H9 (cell line): ENCODE measurements around the gene CHCHD6. TPM values are rescaled to one million over a fixed set of nuclear protein-coding genes. Genes with fewer than 3 reads are reported as not detected.

Source experiments
- DNase-seq: peaks from one replicate; pipeline ENCODE4 v3.0.0-alpha.2; 2017
- H2AFZ ChIP-seq: one replicate; pipeline ENCODE4 v1.6.1; 2013; ENCODE audit warnings: mild to moderate bottlenecking, low read length, control low read depth, moderate library complexity
- H2AK5ac ChIP-seq: 2 replicates; pipeline ENCODE4 v1.6.1; 2013; ENCODE audit warnings: low read length, control low read depth, mixed read lengths; ENCODE audit not compliant: insufficient read length
- H2BK120ac ChIP-seq: one replicate; pipeline ENCODE4 v1.6.1; 2013; ENCODE audit warnings: low read depth, mild to moderate bottlenecking, low read length, control low read depth, inconsistent platforms; ENCODE audit not compliant: poor library complexity, severe bottlenecking
- H2BK12ac ChIP-seq: 2 replicates; pipeline ENCODE4 v1.6.1; 2013; ENCODE audit warnings: low read length, control low read depth, mixed read lengths, low read depth; ENCODE audit not compliant: insufficient read length
- H2BK15ac ChIP-seq: 2 replicates; pipeline ENCODE4 v1.6.1; 2013; ENCODE audit warnings: low read depth, low read length, control low read depth
- H2BK20ac ChIP-seq: one replicate; pipeline ENCODE4 v1.6.1; 2013; ENCODE audit warnings: low read depth, mild to moderate bottlenecking, low read length, control low read depth, inconsistent platforms; ENCODE audit not compliant: poor library complexity, severe bottlenecking
- H2BK5ac ChIP-seq: 2 replicates; pipeline ENCODE4 v1.6.1; 2013; ENCODE audit warnings: low read length, control low read depth, mixed read lengths; ENCODE audit not compliant: insufficient read length
- H3K14ac ChIP-seq: 2 replicates; pipeline ENCODE4 v1.6.1; 2013; ENCODE audit warnings: low read length, control low read depth; ENCODE audit not compliant: insufficient read depth
- H3K18ac ChIP-seq: 2 replicates; pipeline ENCODE4 v1.6.1; 2013; ENCODE audit warnings: low read depth, mild to moderate bottlenecking, mixed read lengths, low read length, control low read depth; ENCODE audit not compliant: insufficient read length
- H3K23ac ChIP-seq: 2 replicates; pipeline ENCODE4 v1.6.1; 2013; ENCODE audit warnings: low read length, control low read depth, mixed read lengths, low read depth; ENCODE audit not compliant: insufficient read length
- H3K23me2 ChIP-seq: 2 replicates; pipeline ENCODE4 v1.6.1; 2013; ENCODE audit warnings: low read depth, mild to moderate bottlenecking, mixed read lengths, low read length, control low read depth; ENCODE audit not compliant: insufficient read length, poor library complexity, severe bottlenecking
- H3K27ac ChIP-seq: 2 replicates; pipeline ENCODE4 v1.5.1; 2013; ENCODE audit warnings: low read length, control low read depth, mixed read lengths, low read depth; ENCODE audit not compliant: insufficient read length
- H3K27me3 ChIP-seq: 2 replicates; pipeline ENCODE4 v1.6.1; 2013; ENCODE audit warnings: low read length, control low read depth, inconsistent platforms; ENCODE audit not compliant: insufficient read depth
- H3K4ac ChIP-seq: 2 replicates; pipeline ENCODE4 v1.6.1; 2013; ENCODE audit warnings: low read depth, mild to moderate bottlenecking, control low read depth, inconsistent platforms, low read length, moderate library complexity
- H3K4me1 ChIP-seq: 2 replicates; pipeline ENCODE4 v1.6.1; 2013; ENCODE audit warnings: low read length, control low read depth, inconsistent platforms; ENCODE audit not compliant: insufficient read depth
- H3K4me2 ChIP-seq: 2 replicates; pipeline ENCODE4 v1.6.1; 2013; ENCODE audit warnings: low read length, control low read depth, mixed read lengths; ENCODE audit not compliant: insufficient read length, insufficient read depth
- H3K56ac ChIP-seq: 2 replicates; pipeline ENCODE4 v1.6.1; 2013; ENCODE audit warnings: low read depth, mild to moderate bottlenecking, mixed read lengths, low read length, control low read depth; ENCODE audit not compliant: insufficient read length
- H3K79me1 ChIP-seq: 2 replicates; pipeline ENCODE4 v1.6.1; 2013; ENCODE audit warnings: low read depth, mild to moderate bottlenecking, moderate library complexity, low read length, control low read depth, inconsistent platforms; ENCODE audit not compliant: insufficient read depth, poor library complexity, severe bottlenecking
- H3K79me2 ChIP-seq: 2 replicates; pipeline ENCODE4 v1.6.1; 2013; ENCODE audit warnings: low read length, control low read depth, inconsistent platforms; ENCODE audit not compliant: insufficient read depth
- H3K9ac ChIP-seq: 2 replicates; pipeline ENCODE4 v1.6.1; 2013; ENCODE audit warnings: low read length, control low read depth, mixed read lengths; ENCODE audit not compliant: insufficient read length; ENCODE audit errors: extremely low read depth
- H3K9me3 ChIP-seq: one replicate; pipeline ENCODE4 v1.6.1; 2013; ENCODE audit warnings: low read depth, low read length, inconsistent platforms; ENCODE audit not compliant: control insufficient read depth
- H3T11ph ChIP-seq: one replicate; pipeline ENCODE4 v1.6.1; 2013; ENCODE audit warnings: mild to moderate bottlenecking, low read length, control low read depth, inconsistent platforms
- H4K20me1 ChIP-seq: one replicate; pipeline ENCODE4 v1.6.1; 2013; ENCODE audit not compliant: control insufficient read depth, insufficient read length, insufficient read depth
- H4K5ac ChIP-seq: 2 replicates; pipeline ENCODE4 v1.6.1; 2013; ENCODE audit warnings: low read depth, mild to moderate bottlenecking, mixed read lengths, low read length, control low read depth; ENCODE audit not compliant: insufficient read length
- H4K8ac ChIP-seq: replicated peaks from 2 replicates; pipeline ENCODE4 v1.6.1; 2013; ENCODE audit warnings: low read length, control low read depth, mixed read lengths, low read depth; ENCODE audit not compliant: insufficient read length
- H4K91ac ChIP-seq: 2 replicates; pipeline ENCODE4 v1.6.1; 2013; ENCODE audit warnings: low read depth, mild to moderate bottlenecking, moderate library complexity, mixed read lengths, low read length, control low read depth; ENCODE audit not compliant: insufficient read length
- H3K27ac Mint-ChIP-seq, 3 experiments: 2 replicates in 2 of 3; 3 replicates in 1 of 3; pipeline ENCODE4 v1.8.0; 2020 to 2021; ENCODE audit warnings: mixed read lengths in 3 of 3, mild to moderate bottlenecking in 1 of 3, moderate library complexity in 1 of 3
- H3K27me3 Mint-ChIP-seq: 2 replicates; pipeline ENCODE4 v1.8.0; 2021; ENCODE audit warnings: low read depth, mild to moderate bottlenecking, moderate library complexity, mixed read lengths
- H3K36me3 Mint-ChIP-seq, 3 experiments: 2 replicates in 2 of 3; 3 replicates in 1 of 3; pipeline ENCODE4 v1.8.0; 2020 to 2021; ENCODE audit warnings: low read depth in 3 of 3, mixed read lengths in 3 of 3; ENCODE audit not compliant: insufficient read depth in 1 of 3
- H3K4me1 Mint-ChIP-seq, 2 experiments: 2 replicates each; pipeline ENCODE4 v1.8.0; 2020; ENCODE audit warnings: mixed read lengths in 2 of 2
- H3K4me3 Mint-ChIP-seq, 2 experiments: 2 replicates in 1 of 2; 3 replicates in 1 of 2; pipeline ENCODE4 v1.8.0; 2020 to 2021; ENCODE audit warnings: mild to moderate bottlenecking in 2 of 2, mixed read lengths in 2 of 2, moderate library complexity in 1 of 2
- H3K9me3 Mint-ChIP-seq, 2 experiments: 2 replicates in 1 of 2; 3 replicates in 1 of 2; pipeline ENCODE4 v1.8.0; 2020; ENCODE audit warnings: mild to moderate bottlenecking in 2 of 2, mixed read lengths in 2 of 2, moderate library complexity in 1 of 2
- WGBS: extraction: QIAGEN DNeasy Blood & Tissue Kit; methylation state at CpG from one replicate; pipeline ENCODE4 v1.1.7; 2013; ENCODE audit warnings: missing lambda C conversion rate, low lambda C conversion rate, mixed read lengths; ENCODE audit not compliant: insufficient read length; ENCODE audit errors: extremely low coverage; 5-methylcytosine and 5-hydroxymethylcytosine counted together
- total RNA-seq: library from RNA; stranded (reverse); gene quantifications from 2 replicates; pipeline ENCODE4 v1.2.1, GENCODE V29; 2021
- TF ChIP-seq, protein P1 (sequence below): fragments of 200-600 bp; sonication (generic); conservative IDR thresholded peaks from 3 replicates; pipeline ENCODE4 v1.8.0; 2021; ENCODE audit warnings: antibody characterized with exemption, mild to moderate bottlenecking

CHCHD6 gene
- total RNA-seq, 1 experiment from 2014 or later: 34.2 TPM

DNA sequence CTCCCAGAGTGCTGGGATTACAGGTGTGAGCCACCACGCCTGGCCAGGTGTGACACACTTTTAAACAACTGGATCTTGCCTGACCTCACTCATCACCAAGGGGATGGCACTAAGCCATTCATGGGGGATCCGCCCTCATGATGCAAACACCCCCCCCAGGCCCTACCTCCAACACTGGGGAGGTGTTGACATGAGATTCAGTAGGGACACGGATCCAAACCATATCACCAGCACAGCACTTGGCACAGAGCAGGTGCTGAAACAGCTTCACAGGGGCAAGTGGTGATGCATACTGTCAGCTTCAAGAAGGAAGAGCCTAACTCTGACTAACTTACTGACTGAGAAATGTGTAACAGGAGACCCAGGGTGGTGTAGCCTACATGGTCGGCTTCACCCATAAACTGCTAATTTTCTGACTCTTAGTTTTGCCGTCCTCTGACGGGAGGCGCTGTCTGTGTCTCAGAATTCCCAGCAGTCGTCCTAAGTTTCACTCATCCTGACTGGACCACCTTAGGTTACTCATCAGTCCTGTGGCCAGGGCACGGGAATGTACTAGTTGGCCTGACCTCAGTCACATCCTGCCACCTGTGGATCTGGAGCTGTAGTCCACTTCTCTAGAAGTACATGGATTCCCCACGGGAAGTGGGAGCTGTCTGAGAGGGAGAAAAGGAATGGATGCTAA lies 197.0 kb downstream of the CHCHD6 start:
- Histone ChIP-seq H4K8ac (no peak overlapping the region), H3K27me3 (no peaks in the 10 kb centered on the region), H2BK5ac (no peak overlapping the region), H3K27ac (no peak overlapping the region), H3K18ac (no peak overlapping the region), H3K79me1 (no peaks in the 10 kb centered on the region), H3K4ac (no peak overlapping the region; the same call in 1 of the 2 replicates), H3T11ph (no peak overlapping the region), H3K4me2 (no peak overlapping the region), H2BK12ac (no peak overlapping the region), H3K23ac (no peak overlapping the region), H3K4me1 (no peaks in the 10 kb centered on the region), H3K14ac (no peak overlapping the region; the same call in 1 of the 2 replicates), H4K20me1 (no peaks in the 10 kb centered on the region), H3K9ac (no peak overlapping the region), H2AK5ac (no peak overlapping the region), H3K56ac (no peak overlapping the region), H3K23me2 (no peaks in the 10 kb centered on the region), H4K5ac (no peak overlapping the region), H3K79me2 (no peaks in the 10 kb centered on the region), H4K91ac (no peak overlapping the region), H3K9me3 (no peaks in the 10 kb centered on the region), H2BK20ac (no peak overlapping the region), H2AFZ (no peak overlapping the region), H2BK15ac (no peak overlapping the region), H2BK120ac (no peak overlapping the region)
- no peak overlapping the region for H3K4me3 Mint-ChIP-seq
- no peaks in the 10 kb centered on the region for H3K27me3 Mint-ChIP-seq
- H3K27ac Mint-ChIP-seq: no peak overlapping the region
- WGBS: no CpG with 5 or more reads among the region's 10 CpGs
- TF ChIP-seq, protein P1, sequence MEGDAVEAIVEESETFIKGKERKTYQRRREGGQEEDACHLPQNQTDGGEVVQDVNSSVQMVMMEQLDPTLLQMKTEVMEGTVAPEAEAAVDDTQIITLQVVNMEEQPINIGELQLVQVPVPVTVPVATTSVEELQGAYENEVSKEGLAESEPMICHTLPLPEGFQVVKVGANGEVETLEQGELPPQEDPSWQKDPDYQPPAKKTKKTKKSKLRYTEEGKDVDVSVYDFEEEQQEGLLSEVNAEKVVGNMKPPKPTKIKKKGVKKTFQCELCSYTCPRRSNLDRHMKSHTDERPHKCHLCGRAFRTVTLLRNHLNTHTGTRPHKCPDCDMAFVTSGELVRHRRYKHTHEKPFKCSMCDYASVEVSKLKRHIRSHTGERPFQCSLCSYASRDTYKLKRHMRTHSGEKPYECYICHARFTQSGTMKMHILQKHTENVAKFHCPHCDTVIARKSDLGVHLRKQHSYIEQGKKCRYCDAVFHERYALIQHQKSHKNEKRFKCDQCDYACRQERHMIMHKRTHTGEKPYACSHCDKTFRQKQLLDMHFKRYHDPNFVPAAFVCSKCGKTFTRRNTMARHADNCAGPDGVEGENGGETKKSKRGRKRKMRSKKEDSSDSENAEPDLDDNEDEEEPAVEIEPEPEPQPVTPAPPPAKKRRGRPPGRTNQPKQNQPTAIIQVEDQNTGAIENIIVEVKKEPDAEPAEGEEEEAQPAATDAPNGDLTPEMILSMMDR: no peak
- no peaks in the 10 kb centered on the region for H3K9me3 Mint-ChIP-seq
- DNase-seq: no peak
- H3K4me1 Mint-ChIP-seq: no peaks in the 10 kb centered on the region
- peaks cover 0 to 2% (median 0%) of the 10 kb centered on the region in 3 experiments; a peak in 2 of 7 replicates for H3K36me3 Mint-ChIP-seq
